GM10248 (cell line): ENCODE measurements around the gene MTSS2.

Source experiments
- CTCF ChIA-PET: fragments of 300-600 bp; sonication (Branson Sonifier 250); formaldehyde crosslinking; extraction: SDS; loops from one replicate; lab custom pipeline; 2021; ENCODE audit warnings: antibody characterized with exemption; lab: Yijun Ruan, JAX
- POLR2A ChIA-PET: fragments of 350-650 bp; sonication (Branson Sonifier 250); formaldehyde crosslinking; extraction: SDS; loops from one replicate; lab custom pipeline; 2020; ENCODE audit warnings: antibody characterized with exemption; lab: Yijun Ruan, JAX
- DNase-seq: peaks from one replicate; pipeline ENCODE4 v3.0.0; 2012; ENCODE audit errors: extremely low spot score
- TF ChIP-seq, protein P1 (sequence below): IDR thresholded peaks from 2 replicates; pipeline ENCODE4 v1.5.1; 2012; ENCODE audit warnings: mild to moderate bottlenecking, low read depth; ENCODE audit errors: extremely low read depth, missing control alignments, control extremely low read depth

The MTSS2 gene

DNA sequence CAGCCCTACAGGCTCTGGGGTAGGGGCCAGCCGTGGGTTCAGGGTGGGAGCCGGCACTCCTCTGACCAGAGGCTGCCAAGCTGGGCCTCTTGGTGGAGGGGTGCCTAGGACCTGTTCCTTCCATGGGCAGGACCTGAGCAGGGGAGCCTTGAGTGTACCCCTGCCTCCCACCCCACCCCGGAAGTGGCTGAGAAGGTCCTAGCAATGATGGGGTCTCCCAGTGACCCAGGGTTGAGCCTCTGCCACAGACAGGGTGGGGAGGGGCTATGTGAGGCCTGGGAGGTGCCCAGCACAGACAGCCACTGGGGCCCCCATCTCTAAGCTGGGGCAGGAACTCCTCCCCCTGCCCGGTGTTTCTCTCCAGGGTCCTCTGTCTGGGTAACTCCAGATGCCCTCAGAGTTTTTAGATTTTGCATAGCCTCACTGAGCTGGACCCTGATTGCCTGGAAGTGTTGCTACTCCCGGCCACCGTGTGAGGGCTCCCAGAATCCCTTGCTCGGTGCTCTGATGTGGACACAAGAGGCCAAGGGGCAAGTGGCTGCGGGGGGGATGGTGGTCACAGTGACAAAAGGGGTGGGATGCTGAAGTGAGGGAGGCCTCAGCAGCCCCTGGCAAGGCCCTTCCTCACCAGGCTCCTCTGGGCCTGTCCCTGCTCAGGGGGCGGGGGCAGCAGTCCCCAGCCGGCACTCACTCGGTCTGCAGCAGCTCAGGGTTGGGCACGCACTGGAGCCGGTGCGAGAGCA, 6.4 kb upstream of the MTSS2 start:
- TF ChIP-seq, protein P1, sequence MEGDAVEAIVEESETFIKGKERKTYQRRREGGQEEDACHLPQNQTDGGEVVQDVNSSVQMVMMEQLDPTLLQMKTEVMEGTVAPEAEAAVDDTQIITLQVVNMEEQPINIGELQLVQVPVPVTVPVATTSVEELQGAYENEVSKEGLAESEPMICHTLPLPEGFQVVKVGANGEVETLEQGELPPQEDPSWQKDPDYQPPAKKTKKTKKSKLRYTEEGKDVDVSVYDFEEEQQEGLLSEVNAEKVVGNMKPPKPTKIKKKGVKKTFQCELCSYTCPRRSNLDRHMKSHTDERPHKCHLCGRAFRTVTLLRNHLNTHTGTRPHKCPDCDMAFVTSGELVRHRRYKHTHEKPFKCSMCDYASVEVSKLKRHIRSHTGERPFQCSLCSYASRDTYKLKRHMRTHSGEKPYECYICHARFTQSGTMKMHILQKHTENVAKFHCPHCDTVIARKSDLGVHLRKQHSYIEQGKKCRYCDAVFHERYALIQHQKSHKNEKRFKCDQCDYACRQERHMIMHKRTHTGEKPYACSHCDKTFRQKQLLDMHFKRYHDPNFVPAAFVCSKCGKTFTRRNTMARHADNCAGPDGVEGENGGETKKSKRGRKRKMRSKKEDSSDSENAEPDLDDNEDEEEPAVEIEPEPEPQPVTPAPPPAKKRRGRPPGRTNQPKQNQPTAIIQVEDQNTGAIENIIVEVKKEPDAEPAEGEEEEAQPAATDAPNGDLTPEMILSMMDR, result no peak
- DNase-seq, result no peak
- ChIA-PET POLR2A (no interaction called here), CTCF (no interaction called here)

GRCh38 chr16:70691223-70692129, 5.6 kb upstream of the MTSS2 start:
- POLR2A ChIA-PET, result no interaction called here
- CTCF ChIA-PET, result no interaction called here
- no peak for DNase-seq
- TF ChIP-seq, protein P1, result no peak

- ChIA-PET CTCF (interaction anchor here (1.7 kb wide), 1 partner anchor 79 kb away, joined by 8 read pairs; no protein-coding TSS in a partner anchor), POLR2A (no interaction called here)
- TF ChIP-seq, protein P1, result no peak
- no peak for DNase-seq
Observed at GRCh38 chr16:70689970-70690891, 4.4 kb upstream of the MTSS2 start.

GRCh38 chr16:70689035-70689969, 3.4 kb upstream of the MTSS2 start:
- CTCF ChIA-PET, result interaction anchor here (1.6 to 2.8 kb wide), 4 partner anchors 10 to 82 kb away, joined by 5 to 9 read pairs (median 7); no protein-coding TSS in a partner anchor
- DNase-seq, result no peak
- POLR2A ChIA-PET, result no interaction called here
- TF ChIP-seq, protein P1, result no peak

- ChIA-PET POLR2A (no interaction called here), CTCF (interaction anchor here (1.1 to 2.8 kb wide), 7 partner anchors 8 to 294 kb away, joined by 3 to 9 read pairs (median 5); no protein-coding TSS in a partner anchor)
- no peak for DNase-seq
- TF ChIP-seq, protein P1, result no peak
Observed at GRCh38 chr16:70688246-70688742, 2.4 kb upstream of the MTSS2 start.
